Renal cortex interstitium (tissue), 11 donors: Measurements from ENCODE around the gene ALKBH7. TPM values are rescaled to one million over a fixed set of nuclear protein-coding genes. Genes with fewer than 3 reads are reported as not detected.
"Not testable (repeated sequence)": the region's sequence is repeated elsewhere in the genome, so short reads cannot be mapped to it uniquely, and the experiment has no call there.

Source experiments
- DNase-seq, 11 donors: peaks; one replicate each; pipeline ENCODE4 v3.0.0-alpha.2; 2013; ENCODE audit warnings: low read depth in 9 of 11, low spot score in 4 of 11; ENCODE audit errors: extremely low read depth in 1 of 11
- polyA plus RNA-seq, 3 donors: library from polyadenylated mRNA; unstranded; fragments of 120-200 nt; gene quantifications; one replicate each; pipeline ENCODE4 v1.2.1, GENCODE V29; 2013; ENCODE audit not compliant: insufficient read length in 3 of 3

ALKBH7 gene
- polyA plus RNA-seq, 3 donors: 35.2 to 72.2 (median 70.4) TPM

- DNase-seq: no peak
These were observed 14.6 kb upstream of the ALKBH7 start for GRCh38 chr19:6358003-6358402.

- DNase-seq: no peak
These were observed 12.8 kb upstream of the ALKBH7 start for GRCh38 chr19:6359568-6360341.

- DNase-seq: not testable (repeated sequence)
These were observed 12.1 kb upstream of the ALKBH7 start for GRCh38 chr19:6360445-6360844.

- not testable (repeated sequence) for DNase-seq
These were observed 11.8 kb upstream of the ALKBH7 start for GRCh38 chr19:6360857-6361216.

GRCh38 chr19:6362027-6362350, 10.6 kb upstream of the ALKBH7 start:
- DNase-seq: no peak

DNA sequence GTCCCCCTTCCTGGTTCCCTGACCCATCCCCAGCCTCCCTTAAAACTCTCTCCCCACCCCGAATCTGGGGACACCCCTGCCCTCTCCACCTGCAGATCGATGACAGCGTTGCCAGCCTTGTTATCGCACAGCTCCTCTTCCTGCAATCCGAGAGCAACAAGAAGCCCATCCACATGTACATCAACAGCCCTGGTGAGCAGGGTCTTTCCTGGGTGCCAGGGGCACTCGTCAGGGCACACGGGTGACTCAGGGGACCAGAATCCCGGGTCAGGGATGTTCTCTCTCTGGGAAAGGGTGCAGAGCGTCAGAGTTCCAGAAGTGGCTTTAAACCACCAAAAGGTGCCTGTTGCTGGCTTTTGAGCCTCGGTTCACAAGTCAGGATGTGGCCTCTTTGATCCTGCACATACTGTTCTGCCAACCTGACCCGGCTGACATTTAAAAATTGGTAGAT, 10.2 kb upstream of the ALKBH7 start:
- DNase-seq: no peak

- DNase-seq: no peak
These were observed 8.2 kb upstream of the ALKBH7 start for GRCh38 chr19:6364353-6364752.

GRCh38 chr19:6373096-6373812, 660 bp downstream of the ALKBH7 start:
- peak; percentile 88 to 98 (median 95) for DNase-seq

GRCh38 chr19:6373813-6374108, 1.2 kb downstream of the ALKBH7 start:
- no peak for DNase-seq

- DNase-seq: no peak
These were observed 1.6 kb downstream of the ALKBH7 start for GRCh38 chr19:6374161-6374709.

DNA sequence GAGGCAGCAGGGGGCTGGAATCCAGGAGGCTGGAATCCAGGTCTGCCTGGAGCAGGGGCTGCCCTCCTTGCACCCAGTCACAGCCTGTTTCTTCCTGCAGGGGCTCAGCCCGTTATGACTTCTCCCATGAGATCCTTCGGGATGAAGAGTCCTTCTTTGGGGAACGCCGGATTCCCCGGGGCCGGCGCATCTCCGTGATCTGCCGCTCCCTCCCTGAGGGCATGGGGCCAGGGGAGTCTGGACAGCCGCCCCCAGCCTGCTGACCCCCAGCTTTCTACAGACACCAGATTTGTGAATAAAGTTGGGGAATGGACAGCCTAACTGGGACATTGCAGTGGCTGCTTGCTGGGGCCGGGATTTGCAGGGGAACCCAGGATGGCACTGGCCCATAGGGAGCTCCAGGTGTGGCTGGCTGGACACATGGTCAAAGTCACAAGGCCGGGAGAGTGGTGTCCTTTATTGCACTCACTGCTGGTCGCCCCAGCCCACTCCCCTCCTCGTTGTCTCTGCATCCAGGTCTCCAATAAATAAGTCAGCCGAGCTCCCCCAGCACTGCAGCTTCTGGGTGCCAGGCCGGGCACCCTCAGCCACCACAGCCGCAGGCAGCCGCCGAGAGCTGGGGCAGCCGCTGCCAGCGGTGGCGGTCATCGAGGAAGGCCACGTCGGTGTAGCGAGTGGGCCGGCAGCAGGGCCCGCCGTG, 2.3 kb downstream of the ALKBH7 start:
- DNase-seq: no peak

DNA sequence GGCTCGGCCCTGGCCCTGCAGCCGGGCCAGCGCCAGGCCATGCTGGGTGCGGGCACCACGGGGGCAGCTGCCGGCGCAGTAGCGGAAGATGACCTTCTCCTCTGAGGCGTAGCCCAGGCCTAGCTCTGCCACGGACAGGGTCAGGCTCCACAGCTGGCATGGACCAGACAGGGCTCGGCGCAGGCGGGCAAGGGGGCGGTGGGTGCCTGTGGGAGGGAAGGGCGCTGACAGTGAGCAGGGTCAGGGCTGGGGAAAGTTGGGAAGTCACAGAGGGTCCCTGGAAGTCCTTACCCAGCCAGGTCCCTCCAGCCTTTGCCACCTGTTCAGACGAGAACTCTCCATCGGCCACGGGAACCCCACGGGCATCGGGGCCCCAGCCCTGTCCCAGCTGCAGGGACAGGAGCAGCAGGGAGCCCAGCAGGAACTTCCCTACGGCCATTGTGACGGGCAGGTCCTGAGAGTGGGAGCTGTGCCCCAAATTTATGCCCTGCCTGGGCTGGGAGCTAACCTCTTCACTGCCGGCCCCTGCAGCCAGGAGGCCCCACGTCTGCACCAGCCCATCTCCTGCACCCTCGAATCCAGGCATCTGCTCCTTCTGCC, 2.9 kb downstream of the ALKBH7 start, which contains the start of gene PSPN:
Gene PSPN, minus strand, starts transcription at position 523 of the 600 bp plus-strand sequence. Its CDS starts 84 bp downstream, at position 439.
- no peak for DNase-seq

DNA sequence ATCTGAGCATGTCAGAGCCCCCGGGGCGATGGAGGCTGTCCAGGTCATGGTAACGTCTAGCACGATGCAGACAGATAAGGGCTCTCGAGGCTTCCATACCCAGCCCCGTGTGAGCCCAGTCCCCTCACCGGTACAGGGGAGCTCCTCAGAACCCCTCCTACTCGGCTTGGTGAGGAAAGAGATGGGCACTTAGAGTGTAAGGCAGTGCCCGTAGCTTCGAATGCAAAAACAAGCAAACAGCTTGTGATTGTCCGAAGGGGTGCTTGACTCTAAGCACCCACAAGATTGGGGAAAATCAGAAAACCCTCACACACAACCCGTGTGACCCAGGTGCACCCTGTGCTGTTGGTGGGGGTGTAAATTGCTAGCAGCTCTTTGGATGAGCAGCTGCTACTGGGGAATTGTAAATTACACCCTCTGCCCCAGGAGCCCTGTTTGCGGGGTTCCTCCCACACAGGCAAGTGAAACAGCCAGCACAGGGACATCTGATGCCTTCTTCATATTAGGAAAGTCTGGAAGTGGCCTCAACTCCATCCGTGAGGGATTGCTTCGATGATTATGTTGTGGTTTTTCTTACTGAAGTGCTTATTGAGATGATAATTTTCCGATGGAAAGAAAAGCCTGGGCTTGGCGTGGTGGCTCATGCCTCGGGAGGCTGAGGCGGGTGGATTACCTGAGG, 4.1 kb downstream of the ALKBH7 start:
- no peak for DNase-seq

DNA sequence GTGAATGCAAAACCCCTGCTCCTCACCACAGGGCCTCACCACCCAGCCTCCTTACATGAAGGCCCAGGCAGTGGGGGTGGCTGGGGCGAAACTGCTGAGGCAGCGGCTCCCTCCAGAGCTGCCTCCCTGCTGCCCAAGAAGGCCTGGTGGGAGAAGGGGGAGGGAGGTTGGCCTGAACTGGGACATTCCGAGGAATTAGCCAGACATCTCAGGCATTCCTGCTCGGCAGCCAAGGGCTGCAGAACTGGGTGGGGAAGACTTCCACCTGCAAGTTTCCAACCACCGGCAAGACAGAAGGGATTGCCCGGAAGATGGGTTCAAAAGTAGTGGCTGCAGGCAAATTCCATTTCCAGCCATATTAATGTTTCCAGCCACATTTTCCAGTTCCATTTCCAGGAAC, 5.4 kb downstream of the ALKBH7 start:
- DNase-seq: peak in 1 of 11 donors; percentile 63

DNA sequence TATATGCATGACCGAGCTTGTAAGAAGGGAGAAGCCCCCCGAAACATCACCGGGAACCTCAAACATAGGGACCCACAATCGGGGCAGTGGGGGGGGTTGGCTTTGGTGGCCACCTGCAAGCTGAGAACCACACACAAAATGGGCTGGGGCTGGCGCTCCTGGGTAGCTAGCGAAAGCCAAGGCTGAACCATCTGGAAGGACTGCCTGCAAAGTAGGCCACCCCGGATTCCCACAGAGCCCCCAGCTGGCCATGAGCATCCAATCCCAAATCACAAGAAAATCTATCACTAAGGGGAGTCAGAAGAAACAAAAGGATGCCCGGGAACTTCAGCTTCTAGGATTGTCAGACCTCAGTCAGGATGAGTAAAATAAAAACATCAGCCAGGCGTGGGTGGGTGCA, 5.9 kb downstream of the ALKBH7 start:
- no peak for DNase-seq

GRCh38 chr19:6379744-6380143, 7.2 kb downstream of the ALKBH7 start:
- no peak for DNase-seq

- DNase-seq: no peak
These were observed 8.6 kb downstream of the ALKBH7 start for GRCh38 chr19:6381030-6381750.

DNA sequence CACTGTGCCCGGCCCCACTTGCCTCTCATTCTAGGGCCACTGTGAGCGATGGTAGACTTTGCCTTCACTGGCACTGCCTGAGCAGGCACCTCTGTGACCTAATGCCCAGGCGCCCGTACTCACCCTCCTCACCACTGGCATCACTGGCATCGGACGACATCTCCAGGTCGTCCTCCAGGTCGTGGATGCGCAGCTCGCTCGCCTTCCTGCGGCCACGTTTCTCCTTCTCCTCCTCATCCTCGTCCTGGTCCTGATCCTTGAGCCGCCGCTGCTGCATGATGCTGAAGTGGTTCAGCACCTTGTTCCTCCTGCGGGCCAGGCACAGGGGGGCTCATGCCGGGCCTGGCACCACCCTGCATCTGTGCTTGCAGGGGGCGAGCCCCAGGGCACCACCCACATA, 10.6 kb downstream of the ALKBH7 start:
- no peak for DNase-seq
